Panc1 (cell line): ENCODE measurements around the gene KRTAP16-1.
"Not testable (repeated sequence)": the region's sequence is repeated elsewhere in the genome, so short reads cannot be mapped to it uniquely, and the experiment has no call there.

ENCODE experiments used
- POLR2AphosphoS5 ChIP-seq: IDR thresholded peaks from 2 replicates; pipeline ENCODE4 v1.6.1; 2012; ENCODE audit warnings: mild to moderate bottlenecking, low read depth, low read length, moderate library complexity
- SIN3A ChIP-seq: IDR thresholded peaks from 2 replicates; pipeline ENCODE4 v1.6.1; 2012; ENCODE audit warnings: low read depth, mild to moderate bottlenecking, low read length, moderate library complexity, borderline replicate concordance; ENCODE audit not compliant: insufficient read depth
- TCF7L2 ChIP-seq: IDR thresholded peaks from 2 replicates; pipeline ENCODE4 v1.6.1; 2011; ENCODE audit warnings: mild to moderate bottlenecking, low read depth, low read length, inconsistent platforms
- TF ChIP-seq, protein P1 (sequence below): fragments of 450-650 bp; IDR thresholded peaks from 2 replicates; pipeline ENCODE4 v1.5.1; 2017; ENCODE audit warnings: mild to moderate bottlenecking
- TF ChIP-seq, protein P2 (sequence below), 2 experiments: IDR thresholded peaks; 2 replicates each; pipeline ENCODE4 v1.6.1; 2011 to 2012; ENCODE audit warnings: low read depth in 2 of 2, control low read depth in 1 of 2, low read length in 1 of 2, mild to moderate bottlenecking in 1 of 2, moderate library complexity in 1 of 2; ENCODE audit not compliant: insufficient read depth in 1 of 2

DNA sequence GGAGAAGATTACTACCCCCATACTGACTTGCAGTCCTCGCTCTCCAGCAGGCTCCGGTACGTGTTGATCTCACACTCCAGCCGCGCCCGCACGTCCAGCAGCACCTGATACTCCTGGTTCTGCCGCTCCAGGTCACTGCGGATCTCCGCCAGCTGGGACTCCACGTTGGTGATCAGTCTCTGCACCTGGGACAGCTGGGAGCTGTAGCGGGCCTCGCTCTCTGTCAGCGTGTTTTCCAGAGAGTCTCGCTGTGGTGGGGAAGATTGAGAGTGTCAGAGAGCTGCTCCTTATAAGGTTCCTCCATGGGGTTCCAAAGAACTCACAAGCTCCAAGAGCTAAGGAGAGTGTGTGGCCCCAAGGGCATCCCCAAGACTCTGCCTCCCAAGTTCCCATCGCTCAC is 37.3 kb upstream of the KRTAP16-1 start:
- TF ChIP-seq, protein P1, sequence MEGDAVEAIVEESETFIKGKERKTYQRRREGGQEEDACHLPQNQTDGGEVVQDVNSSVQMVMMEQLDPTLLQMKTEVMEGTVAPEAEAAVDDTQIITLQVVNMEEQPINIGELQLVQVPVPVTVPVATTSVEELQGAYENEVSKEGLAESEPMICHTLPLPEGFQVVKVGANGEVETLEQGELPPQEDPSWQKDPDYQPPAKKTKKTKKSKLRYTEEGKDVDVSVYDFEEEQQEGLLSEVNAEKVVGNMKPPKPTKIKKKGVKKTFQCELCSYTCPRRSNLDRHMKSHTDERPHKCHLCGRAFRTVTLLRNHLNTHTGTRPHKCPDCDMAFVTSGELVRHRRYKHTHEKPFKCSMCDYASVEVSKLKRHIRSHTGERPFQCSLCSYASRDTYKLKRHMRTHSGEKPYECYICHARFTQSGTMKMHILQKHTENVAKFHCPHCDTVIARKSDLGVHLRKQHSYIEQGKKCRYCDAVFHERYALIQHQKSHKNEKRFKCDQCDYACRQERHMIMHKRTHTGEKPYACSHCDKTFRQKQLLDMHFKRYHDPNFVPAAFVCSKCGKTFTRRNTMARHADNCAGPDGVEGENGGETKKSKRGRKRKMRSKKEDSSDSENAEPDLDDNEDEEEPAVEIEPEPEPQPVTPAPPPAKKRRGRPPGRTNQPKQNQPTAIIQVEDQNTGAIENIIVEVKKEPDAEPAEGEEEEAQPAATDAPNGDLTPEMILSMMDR = not testable (repeated sequence)
- not testable (repeated sequence) for TF ChIP-seq POLR2AphosphoS5, SIN3A, TCF7L2
- TF ChIP-seq, protein P2, sequence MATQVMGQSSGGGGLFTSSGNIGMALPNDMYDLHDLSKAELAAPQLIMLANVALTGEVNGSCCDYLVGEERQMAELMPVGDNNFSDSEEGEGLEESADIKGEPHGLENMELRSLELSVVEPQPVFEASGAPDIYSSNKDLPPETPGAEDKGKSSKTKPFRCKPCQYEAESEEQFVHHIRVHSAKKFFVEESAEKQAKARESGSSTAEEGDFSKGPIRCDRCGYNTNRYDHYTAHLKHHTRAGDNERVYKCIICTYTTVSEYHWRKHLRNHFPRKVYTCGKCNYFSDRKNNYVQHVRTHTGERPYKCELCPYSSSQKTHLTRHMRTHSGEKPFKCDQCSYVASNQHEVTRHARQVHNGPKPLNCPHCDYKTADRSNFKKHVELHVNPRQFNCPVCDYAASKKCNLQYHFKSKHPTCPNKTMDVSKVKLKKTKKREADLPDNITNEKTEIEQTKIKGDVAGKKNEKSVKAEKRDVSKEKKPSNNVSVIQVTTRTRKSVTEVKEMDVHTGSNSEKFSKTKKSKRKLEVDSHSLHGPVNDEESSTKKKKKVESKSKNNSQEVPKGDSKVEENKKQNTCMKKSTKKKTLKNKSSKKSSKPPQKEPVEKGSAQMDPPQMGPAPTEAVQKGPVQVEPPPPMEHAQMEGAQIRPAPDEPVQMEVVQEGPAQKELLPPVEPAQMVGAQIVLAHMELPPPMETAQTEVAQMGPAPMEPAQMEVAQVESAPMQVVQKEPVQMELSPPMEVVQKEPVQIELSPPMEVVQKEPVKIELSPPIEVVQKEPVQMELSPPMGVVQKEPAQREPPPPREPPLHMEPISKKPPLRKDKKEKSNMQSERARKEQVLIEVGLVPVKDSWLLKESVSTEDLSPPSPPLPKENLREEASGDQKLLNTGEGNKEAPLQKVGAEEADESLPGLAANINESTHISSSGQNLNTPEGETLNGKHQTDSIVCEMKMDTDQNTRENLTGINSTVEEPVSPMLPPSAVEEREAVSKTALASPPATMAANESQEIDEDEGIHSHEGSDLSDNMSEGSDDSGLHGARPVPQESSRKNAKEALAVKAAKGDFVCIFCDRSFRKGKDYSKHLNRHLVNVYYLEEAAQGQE (IDR thresholded peaks at IDR 0.05; ENCODE audit: insufficient read depth in 1 of 2, low read depth in 2 of 2, low read length in 1 of 2) = not testable (repeated sequence)
